HEK293 (cell line): Measurements from ENCODE around the gene ATG4B.

Experiments
- ATF2 ChIP-seq: fragments of 450-650 bp; formaldehyde crosslinking; IDR thresholded peaks from 2 replicates; pipeline ENCODE4 v1.5.1; 2016; ENCODE audit warnings: missing biosample characterization, missing genetic modification characterization, low read depth
- FEZF1 ChIP-seq: fragments of 450-650 bp; formaldehyde crosslinking; IDR thresholded peaks from 2 replicates; pipeline ENCODE4 v1.5.1; 2016; ENCODE audit warnings: missing biosample characterization, missing genetic modification characterization
- INSM2 ChIP-seq: fragments of 450-650 bp; formaldehyde crosslinking; IDR thresholded peaks from 2 replicates; pipeline ENCODE4 v1.5.1; 2016; ENCODE audit warnings: missing biosample characterization, missing genetic modification characterization
- OSR2 ChIP-seq: fragments of 450-650 bp; formaldehyde crosslinking; IDR thresholded peaks from 2 replicates; pipeline ENCODE4 v1.5.1; 2016; ENCODE audit warnings: missing biosample characterization, missing genetic modification characterization
- PATZ1 ChIP-seq: fragments of 450-650 bp; formaldehyde crosslinking; IDR thresholded peaks from 2 replicates; pipeline ENCODE4 v1.5.1; 2016; ENCODE audit warnings: missing biosample characterization, missing genetic modification characterization
- PRDM1 ChIP-seq: fragments of 450-650 bp; formaldehyde crosslinking; IDR thresholded peaks from 2 replicates; pipeline ENCODE4; 2016; ENCODE audit warnings: missing biosample characterization, missing genetic modification characterization
- RBAK ChIP-seq: fragments of 450-650 bp; formaldehyde crosslinking; IDR thresholded peaks from 2 replicates; pipeline ENCODE4 v1.5.1; 2016; ENCODE audit warnings: missing biosample characterization, missing genetic modification characterization
- SCRT1 ChIP-seq: fragments of 450-650 bp; formaldehyde crosslinking; IDR thresholded peaks from 2 replicates; pipeline ENCODE4 v1.5.1; 2016; ENCODE audit warnings: missing biosample characterization, missing genetic modification characterization, borderline replicate concordance
- SP3 ChIP-seq: fragments of 450-650 bp; formaldehyde crosslinking; IDR thresholded peaks from 2 replicates; pipeline ENCODE4 v1.5.1; 2016; ENCODE audit warnings: missing biosample characterization, missing genetic modification characterization
- TRIM28 ChIP-seq: IDR thresholded peaks from 2 replicates; pipeline ENCODE4 v1.6.1; 2011; ENCODE audit warnings: low read length, control low read depth, borderline replicate concordance
- WT1 ChIP-seq: fragments of 450-650 bp; formaldehyde crosslinking; IDR thresholded peaks from 2 replicates; pipeline ENCODE4 v1.5.1; 2016; ENCODE audit warnings: missing biosample characterization, missing genetic modification characterization
- YY2 ChIP-seq: fragments of 450-650 bp; formaldehyde crosslinking; IDR thresholded peaks from 2 replicates; pipeline ENCODE4 v1.5.1; 2016; ENCODE audit warnings: missing biosample characterization, missing genetic modification characterization
- ZBTB44 ChIP-seq: fragments of 450-650 bp; IDR thresholded peaks from 2 replicates; pipeline ENCODE4 v1.5.1; 2018; ENCODE audit warnings: missing biosample characterization, mild to moderate bottlenecking, missing genetic modification characterization
- ZFP69B ChIP-seq: fragments of 450-650 bp; formaldehyde crosslinking; IDR thresholded peaks from 2 replicates; pipeline ENCODE4 v1.5.1; 2016; ENCODE audit warnings: missing biosample characterization, missing genetic modification characterization
- ZNF148 ChIP-seq: fragments of 450-650 bp; formaldehyde crosslinking; IDR thresholded peaks from 2 replicates; pipeline ENCODE4 v1.5.0; 2017; ENCODE audit warnings: missing biosample characterization, missing genetic modification characterization, borderline replicate concordance
- ZNF169 ChIP-seq: fragments of 450-650 bp; formaldehyde crosslinking; IDR thresholded peaks from 2 replicates; pipeline ENCODE4 v1.5.1; 2016; ENCODE audit warnings: missing biosample characterization, missing genetic modification characterization
- ZNF174 ChIP-seq: fragments of 450-650 bp; formaldehyde crosslinking; IDR thresholded peaks from 2 replicates; pipeline ENCODE4 v1.5.0; 2017; ENCODE audit warnings: missing biosample characterization, mild to moderate bottlenecking, missing genetic modification characterization
- ZNF23 ChIP-seq: fragments of 450-650 bp; formaldehyde crosslinking; IDR thresholded peaks from 2 replicates; pipeline ENCODE4 v1.5.1; 2016; ENCODE audit warnings: missing biosample characterization, missing genetic modification characterization, borderline replicate concordance
- ZNF324 ChIP-seq: fragments of 450-650 bp; formaldehyde crosslinking; IDR thresholded peaks from 2 replicates; pipeline ENCODE4 v1.5.1; 2016; ENCODE audit warnings: missing biosample characterization, missing genetic modification characterization
- ZNF354C ChIP-seq: fragments of 450-650 bp; formaldehyde crosslinking; IDR thresholded peaks from 2 replicates; pipeline ENCODE4 v1.5.1; 2016; ENCODE audit warnings: missing biosample characterization, missing genetic modification characterization, low read depth, borderline replicate concordance
- ZNF596 ChIP-seq: fragments of 450-650 bp; IDR thresholded peaks from 2 replicates; pipeline ENCODE4 v1.5.0; 2018; ENCODE audit warnings: missing biosample characterization, mild to moderate bottlenecking, missing genetic modification characterization, moderate library complexity
- ZNF600 ChIP-seq: fragments of 450-650 bp; formaldehyde crosslinking; IDR thresholded peaks from 2 replicates; pipeline ENCODE4 v1.5.1; 2016; ENCODE audit warnings: missing biosample characterization, missing genetic modification characterization
- ZNF645 ChIP-seq: fragments of 450-650 bp; formaldehyde crosslinking; IDR thresholded peaks from 2 replicates; pipeline ENCODE4; 2016; ENCODE audit warnings: missing biosample characterization, missing genetic modification characterization
- ZNF670 ChIP-seq: fragments of 450-650 bp; formaldehyde crosslinking; IDR thresholded peaks from 2 replicates; pipeline ENCODE4 v1.5.1; 2016; ENCODE audit warnings: missing biosample characterization, missing genetic modification characterization, low read depth
- ZNF747 ChIP-seq: fragments of 450-650 bp; formaldehyde crosslinking; IDR thresholded peaks from 2 replicates; pipeline ENCODE4 v1.5.1; 2016; ENCODE audit warnings: missing biosample characterization, missing genetic modification characterization
- ZNF76 ChIP-seq: fragments of 450-650 bp; formaldehyde crosslinking; IDR thresholded peaks from 2 replicates; pipeline ENCODE4; 2016; ENCODE audit warnings: low read depth, missing biosample characterization, missing genetic modification characterization, borderline replicate concordance
- ZNF843 ChIP-seq: fragments of 450-650 bp; formaldehyde crosslinking; IDR thresholded peaks from 2 replicates; pipeline ENCODE4 v1.5.1; 2016; ENCODE audit warnings: missing biosample characterization, missing genetic modification characterization
- ZSCAN18 ChIP-seq: fragments of 450-650 bp; formaldehyde crosslinking; IDR thresholded peaks from 2 replicates; pipeline ENCODE4 v1.5.1; 2016; ENCODE audit warnings: missing biosample characterization, missing genetic modification characterization

The ATG4B gene

GRCh38 chr2:241702155-241703031, 64.9 kb downstream of the ATG4B start (continued):
- no peak for TF ChIP-seq YY2 (tag by site-specific recombination)
- TF ChIP-seq SCRT1 (tag by site-specific recombination): no peak
- peak; percentile 53; the same call in 1 of the 2 replicates for TF ChIP-seq PATZ1 (tag by site-specific recombination)
- TF ChIP-seq ZNF324 (tag by site-specific recombination): no peak
- TF ChIP-seq ZNF645 (tag by site-specific recombination): no peak
- no peak for TF ChIP-seq WT1
- no peak for TF ChIP-seq ZNF843
- no peak for TF ChIP-seq RBAK
- TF ChIP-seq ZBTB44 (tag by site-specific recombination): no peak
- TF ChIP-seq SP3: 0 out of 2 replicates have a peak, but pooled peaks have one; percentile 46
- no peak for TF ChIP-seq ZNF670 (tag by site-specific recombination)
- no peak for TF ChIP-seq ZNF174
- no peak for TF ChIP-seq OSR2 (tag by site-specific recombination)
- no peak for TF ChIP-seq PRDM1
- TF ChIP-seq FEZF1: no peak
- TF ChIP-seq ZNF747: no peak
- no peak for TF ChIP-seq ZSCAN18 (tag by site-specific recombination)
- no peak for TF ChIP-seq ZNF600 (tag by site-specific recombination)
- TF ChIP-seq ZNF76 (tag by site-specific recombination): no peak
- TF ChIP-seq INSM2: no peak
- TF ChIP-seq ZNF354C (tag by site-specific recombination): no peak
- no peak for TF ChIP-seq ZNF596 (tag by site-specific recombination)
- TF ChIP-seq ZFP69B: no peak
- TF ChIP-seq TRIM28: no peak
- no peak for TF ChIP-seq ZNF23 (tag by site-specific recombination)
- TF ChIP-seq ZNF169 (tag by site-specific recombination): no peak
- TF ChIP-seq ZNF148: no peak
- no peak for TF ChIP-seq ATF2 (tag by site-specific recombination)
